Naive thymus-derived CD4-positive, alpha-beta T cell (primary cell): ENCODE measurements around the gene CNRIP1. TPM values are rescaled to one million over a fixed set of nuclear protein-coding genes. Genes with fewer than 3 reads are reported as not detected.
A peak's percentile ranks its signal among the peaks of the same experiment; 100 is the strongest.

ENCODE experiments used
- ATAC-seq: fragments of 150-1000 bp; cut with Tn5 transposase; 2 replicates; pipeline ENCODE4 v1.10.0; 2021; ENCODE audit warnings: mild to moderate bottlenecking, moderate library complexity
- CTCF ChIA-PET: fragments of 350-600 bp; sonication (Branson Sonifier 250); formaldehyde crosslinking; loops from one replicate; lab custom pipeline; 2021; ENCODE audit warnings: antibody characterized with exemption; lab: Charles Lee
- POLR2A ChIA-PET: fragments of 350-600 bp; sonication (Branson Sonifier 250); formaldehyde crosslinking; loops from one replicate; lab custom pipeline; 2021; ENCODE audit warnings: antibody characterized with exemption, inconsistent platforms; lab: Charles Lee
- DNase-seq, 9 donors: peaks; one replicate each; pipeline versions ENCODE4 v3.0.0 to v3.0.0-alpha.2; 2020 to 2022; ENCODE audit warnings: mixed read lengths in 1 of 9
- H3K27ac ChIP-seq: one replicate; pipeline ENCODE4 v1.7.0; 2013; ENCODE audit warnings: mild to moderate bottlenecking, low read depth, low read length, moderate library complexity
- H3K27me3 ChIP-seq, 2 donors: one replicate each; pipeline ENCODE4 v1.7.0; 2013; ENCODE audit warnings: low read length in 2 of 2, mild to moderate bottlenecking in 2 of 2, moderate library complexity in 2 of 2; ENCODE audit not compliant: control insufficient read depth in 2 of 2, insufficient read depth in 2 of 2
- H3K36me3 ChIP-seq, 3 experiments: 1 replicate in 2 of 3; 2 replicates in 1 of 3; pipeline ENCODE4 v1.7.0; 2013; ENCODE audit warnings: low read length in 3 of 3, mild to moderate bottlenecking in 3 of 3, moderate library complexity in 1 of 3; ENCODE audit not compliant: insufficient read depth in 3 of 3, control insufficient read depth in 2 of 3
- H3K4me1 ChIP-seq, 2 donors: one replicate each; pipeline ENCODE4 v1.7.0; 2013; ENCODE audit warnings: low read length in 2 of 2, mild to moderate bottlenecking in 2 of 2, moderate library complexity in 1 of 2; ENCODE audit not compliant: control insufficient read depth in 2 of 2, insufficient read depth in 2 of 2
- H3K4me3 ChIP-seq: 2 replicates; pipeline ENCODE4 v1.7.0; 2013; ENCODE audit warnings: mild to moderate bottlenecking, low read length
- H3K9me3 ChIP-seq, 3 experiments: 1 replicate in 2 of 3; 2 replicates in 1 of 3; pipeline ENCODE4 v1.7.0; 2013; ENCODE audit warnings: low read length in 3 of 3; ENCODE audit not compliant: control insufficient read depth in 2 of 3
- H3K27ac Mint-ChIP-seq, 9 donors: one replicate each; pipeline ENCODE4 v1.8.0; 2020 to 2022; ENCODE audit warnings: mixed read lengths in 9 of 9, mild to moderate bottlenecking in 8 of 9, moderate library complexity in 5 of 9, inconsistent platforms in 2 of 9
- H3K27me3 Mint-ChIP-seq, 5 donors: one replicate each; pipeline ENCODE4 v1.8.0; 2021 to 2022; ENCODE audit warnings: mixed read lengths in 5 of 5, mild to moderate bottlenecking in 1 of 5
- H3K36me3 Mint-ChIP-seq, 5 donors: one replicate each; pipeline ENCODE4 v1.8.0; 2020 to 2022; ENCODE audit warnings: mixed read lengths in 5 of 5, mild to moderate bottlenecking in 3 of 5, inconsistent platforms in 1 of 5
- H3K4me1 Mint-ChIP-seq, 7 donors: one replicate each; pipeline ENCODE4 v1.8.0; 2020 to 2022; ENCODE audit warnings: mixed read lengths in 7 of 7, mild to moderate bottlenecking in 3 of 7, inconsistent platforms in 1 of 7
- H3K4me3 Mint-ChIP-seq, 10 donors: one replicate each; pipeline ENCODE4 v1.8.0; 2020 to 2022; ENCODE audit warnings: mild to moderate bottlenecking in 10 of 10, mixed read lengths in 10 of 10, moderate library complexity in 6 of 10, inconsistent platforms in 2 of 10
- H3K9me3 Mint-ChIP-seq, 11 donors: one replicate each; pipeline ENCODE4 v1.8.0; 2020 to 2022; ENCODE audit warnings: mixed read lengths in 11 of 11, mild to moderate bottlenecking in 4 of 11, inconsistent platforms in 1 of 11, moderate library complexity in 1 of 11
- intact Hi-C, 2 donors: fragments of 100-400 bp; cut with micrococcal nuclease; formaldehyde crosslinking; loops; one replicate each; pipeline ENCODE4 v1.15.1; 2023
- polyA plus RNA-seq, 2 donors: library from polyadenylated mRNA; unstranded; fragments of 300-500 nt; fragmentation: Illumina TruSeq; gene quantifications; one replicate each; pipeline ENCODE4 v1.2.3, GENCODE V29; 2021
- total RNA-seq, 6 experiments: library from RNA in 5 of 6; stranded (reverse) in 5 of 6; gene quantifications; 1 replicate in 5 of 6; 2 replicates in 1 of 6; pipeline ENCODE4 v1.2.3 and lab custom pipeline; 2021 to 2026

The CNRIP1 gene
- total and polyA plus RNA-seq, 7 experiments from 2014 or later, result 0.19 to 0.78 (median 0.38) TPM; not detected in 4

DNA sequence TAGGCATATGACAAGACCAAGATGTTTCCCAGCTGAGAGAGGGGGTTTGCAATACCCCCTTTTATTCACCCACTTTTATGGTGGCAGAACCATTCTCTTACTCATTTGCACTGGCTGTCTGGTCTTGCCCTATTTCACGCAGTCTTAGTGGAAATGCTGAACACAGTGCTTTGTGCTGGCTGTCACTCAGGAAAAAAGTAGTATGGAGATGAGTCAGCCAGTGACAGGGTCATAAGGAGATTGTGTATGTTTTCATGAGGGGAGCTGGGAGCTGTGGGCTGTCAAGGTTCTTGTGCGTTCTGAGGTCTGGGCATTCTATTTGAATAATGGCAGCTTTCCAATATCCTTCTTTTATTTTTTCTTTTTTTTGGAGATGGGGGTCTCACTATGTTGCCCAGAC, 10.9 kb upstream of the CNRIP1 start:
- DNase-seq (no peak), ATAC-seq (no peak)
- ChIA-PET POLR2A (interaction anchor here (0.7 kb wide), 1 partner anchor 604 kb away, joined by 3 read pairs; no protein-coding TSS in a partner anchor), CTCF (no interaction called here)
- H3K9me3 ChIP-seq, result no peaks in the 10 kb centered on the region
- intact Hi-C loops, result no loop called here
- H3K4me1 ChIP-seq, result no peaks in the 10 kb centered on the region
- H3K27ac ChIP-seq, result no peak overlapping the region
- no peak overlapping the region for H3K4me3 ChIP-seq
- Mint-ChIP-seq H3K9me3 (peaks cover 0 to 1% (median 0%) of the 10 kb centered on the region in 11 donors), H3K4me1 (no peaks in the 10 kb centered on the region), H3K4me3 (no peak overlapping the region), H3K27ac (no peak overlapping the region), H3K27me3 (peaks cover 13 to 37% (median 34%) of the 10 kb centered on the region in 5 donors), H3K36me3 (no peaks in the 10 kb centered on the region)
- no peaks in the 10 kb centered on the region for H3K27me3 ChIP-seq
- no peaks in the 10 kb centered on the region for H3K36me3 ChIP-seq

GRCh38 chr2:68328901-68329300, 9.2 kb upstream of the CNRIP1 start:
- Mint-ChIP-seq H3K9me3 (peaks cover 0 to 1% (median 0%) of the 10 kb centered on the region in 11 donors), H3K27ac (no peak overlapping the region), H3K27me3 (peaks cover 19 to 52% (median 36%) of the 10 kb centered on the region in 5 donors), H3K4me3 (no peak overlapping the region), H3K36me3 (no peaks in the 10 kb centered on the region), H3K4me1 (no peaks in the 10 kb centered on the region)
- H3K27me3 ChIP-seq, result no peaks in the 10 kb centered on the region
- ChIA-PET CTCF (no interaction called here), POLR2A (no interaction called here)
- H3K9me3 ChIP-seq, result no peaks in the 10 kb centered on the region
- intact Hi-C loops, result no loop called here
- H3K4me1 ChIP-seq, result no peaks in the 10 kb centered on the region
- no peak overlapping the region for H3K27ac ChIP-seq
- no peak for DNase-seq
- H3K36me3 ChIP-seq, result no peaks in the 10 kb centered on the region
- ATAC-seq, result no peak
- no peak overlapping the region for H3K4me3 ChIP-seq

GRCh38 chr2:68325056-68325455, 5.3 kb upstream of the CNRIP1 start:
- H3K4me3 Mint-ChIP-seq, result no peak overlapping the region
- Histone ChIP-seq H3K27ac (no peak overlapping the region), H3K4me1 (no peaks in the 10 kb centered on the region), H3K4me3 (no peak overlapping the region), H3K27me3 (peaks cover 0 to 3% of the 10 kb centered on the region in 2 donors), H3K9me3 (no peaks in the 10 kb centered on the region), H3K36me3 (no peaks in the 10 kb centered on the region)
- POLR2A ChIA-PET, result no interaction called here
- CTCF ChIA-PET, result no interaction called here
- H3K36me3 Mint-ChIP-seq, result no peaks in the 10 kb centered on the region
- intact Hi-C loops, result no loop called here
- peaks cover 0 to 4% (median 0%) of the 10 kb centered on the region in 11 donors for H3K9me3 Mint-ChIP-seq
- DNase-seq (no peak), ATAC-seq (no peak)
- no peak overlapping the region for H3K27ac Mint-ChIP-seq
- H3K27me3 Mint-ChIP-seq, result peaks cover 45 to 64% (median 56%) of the 10 kb centered on the region in 5 donors
- H3K4me1 Mint-ChIP-seq, result peaks cover 0 to 4% (median 3%) of the 10 kb centered on the region in 7 donors

- ATAC-seq (peak; percentile 31), DNase-seq (no peak)
- peaks cover 0 to 3% (median 0%) of the 10 kb centered on the region in 11 donors for H3K9me3 Mint-ChIP-seq
- Histone ChIP-seq H3K27me3 (peaks cover 0 to 19% of the 10 kb centered on the region in 2 donors), H3K9me3 (no peaks in the 10 kb centered on the region), H3K4me1 (peaks cover 6 to 8% of the 10 kb centered on the region in 2 donors), H3K27ac (no peak overlapping the region), H3K36me3 (no peaks in the 10 kb centered on the region), H3K4me3 (peak overlapping the region; percentile 42)
- peaks cover 0 to 1% (median 0%) of the 10 kb centered on the region in 5 donors for H3K36me3 Mint-ChIP-seq
- H3K27ac Mint-ChIP-seq, result no peak overlapping the region
- H3K4me1 Mint-ChIP-seq, result peaks cover 0 to 15% (median 10%) of the 10 kb centered on the region in 7 donors
- peak overlapping the region; percentile 46 to 81 (median 74) for H3K4me3 Mint-ChIP-seq
- peaks cover 50 to 84% (median 66%) of the 10 kb centered on the region in 5 donors for H3K27me3 Mint-ChIP-seq
- ChIA-PET POLR2A (no interaction called here), CTCF (no interaction called here)
- intact Hi-C loops, result no loop called here
Observed at GRCh38 chr2:68320118-68320641, 431 bp upstream of the CNRIP1 start.

- Mint-ChIP-seq H3K4me1 (peaks cover 0 to 15% (median 10%) of the 10 kb centered on the region in 7 donors), H3K4me3 (peak overlapping the region in 9 of 10 donors; percentile 11 to 82 (median 67)), H3K27me3 (peaks cover 45 to 81% (median 64%) of the 10 kb centered on the region in 5 donors), H3K36me3 (peaks cover 0 to 1% (median 0%) of the 10 kb centered on the region in 5 donors), H3K27ac (no peak overlapping the region), H3K9me3 (peaks cover 0 to 8% (median 2%) of the 10 kb centered on the region in 11 donors)
- H3K36me3 ChIP-seq, result no peaks in the 10 kb centered on the region
- no peaks in the 10 kb centered on the region for H3K9me3 ChIP-seq
- peaks cover 0 to 19% of the 10 kb centered on the region in 2 donors for H3K27me3 ChIP-seq
- no peak overlapping the region for H3K27ac ChIP-seq
- intact Hi-C loops, result no loop called here
- ChIA-PET POLR2A (no interaction called here), CTCF (no interaction called here)
- ATAC-seq, result peak; percentile 40
- H3K4me1 ChIP-seq, result peaks cover 6 to 8% of the 10 kb centered on the region in 2 donors
- H3K4me3 ChIP-seq, result peak overlapping the region; percentile 42
- DNase-seq, result no peak
Observed at GRCh38 chr2:68318914-68319397, 793 bp downstream of the CNRIP1 start.

GRCh38 chr2:68317971-68318913, 1.5 kb downstream of the CNRIP1 start:
- Histone ChIP-seq H3K27me3 (peaks cover 0 to 19% of the 10 kb centered on the region in 2 donors), H3K4me1 (peaks cover 6 to 8% of the 10 kb centered on the region in 2 donors), H3K36me3 (no peaks in the 10 kb centered on the region), H3K4me3 (no peak overlapping the region), H3K9me3 (no peaks in the 10 kb centered on the region), H3K27ac (no peak overlapping the region)
- ChIA-PET CTCF (no interaction called here), POLR2A (no interaction called here)
- peaks cover 0 to 15% (median 10%) of the 10 kb centered on the region in 7 donors for H3K4me1 Mint-ChIP-seq
- no peak for DNase-seq
- intact Hi-C loops, result no loop called here
- H3K4me3 Mint-ChIP-seq, result peak overlapping the region in 8 of 10 donors; percentile 12 to 79 (median 63)
- H3K36me3 Mint-ChIP-seq, result peaks cover 0 to 1% (median 0%) of the 10 kb centered on the region in 5 donors
- peaks cover 45 to 79% (median 65%) of the 10 kb centered on the region in 5 donors for H3K27me3 Mint-ChIP-seq
- no peak overlapping the region for H3K27ac Mint-ChIP-seq
- ATAC-seq, result no peak
- peaks cover 0 to 11% (median 3%) of the 10 kb centered on the region in 11 donors for H3K9me3 Mint-ChIP-seq
